Aorta (tissue), 5 donors: Measurements from ENCODE around the gene GMDS. TPM values are rescaled to one million over a fixed set of nuclear protein-coding genes. Genes with fewer than 3 reads are reported as not detected.

Experiments
- ATAC-seq: fragments of 200-7000 bp; cut with Tn5 transposase; one replicate; pipeline ENCODE4 v1.9.1; 2022; ENCODE audit warnings: moderate library complexity; ENCODE audit not compliant: low FRiP score
- DNase-seq, 2 donors: peaks; one replicate each; pipeline ENCODE4 v3.0.0-alpha.2; 2020
- H3K27ac ChIP-seq, 2 donors: one replicate each; pipeline ENCODE4 v1.5.1; 2013; ENCODE audit warnings: low read length in 2 of 2, mild to moderate bottlenecking in 2 of 2, moderate library complexity in 2 of 2, control low read depth in 1 of 2, inconsistent platforms in 1 of 2, low read depth in 1 of 2
- H3K27me3 ChIP-seq, 2 donors: one replicate each; pipeline ENCODE4 v1.6.1; 2013; ENCODE audit warnings: control low read depth in 1 of 2, low read length in 1 of 2, mild to moderate bottlenecking in 1 of 2, moderate library complexity in 1 of 2; ENCODE audit not compliant: insufficient read depth in 2 of 2, control insufficient read depth in 1 of 2
- H3K36me3 ChIP-seq, 2 donors: one replicate each; pipeline ENCODE4 v1.6.1; 2013; ENCODE audit warnings: control low read depth in 1 of 2, low read length in 1 of 2, mild to moderate bottlenecking in 1 of 2; ENCODE audit not compliant: insufficient read depth in 2 of 2, control insufficient read depth in 1 of 2
- H3K4me1 ChIP-seq, 2 donors: one replicate each; pipeline ENCODE4 v1.6.1; 2013; ENCODE audit warnings: low read length in 2 of 2, control low read depth in 1 of 2, mild to moderate bottlenecking in 1 of 2, moderate library complexity in 1 of 2; ENCODE audit not compliant: insufficient read depth in 2 of 2, control insufficient read depth in 1 of 2
- H3K4me3 ChIP-seq, 2 donors: one replicate each; pipeline ENCODE4 v1.5.1; 2013; ENCODE audit warnings: low read length in 2 of 2, control low read depth in 1 of 2, mild to moderate bottlenecking in 1 of 2
- H3K9me3 ChIP-seq: one replicate; pipeline ENCODE4 v1.6.1; 2013; ENCODE audit warnings: mild to moderate bottlenecking, low read length; ENCODE audit not compliant: control insufficient read depth
- WGBS, 2 donors: extraction: QIAGEN DNeasy Blood & Tissue Kit; methylation state at CpG; one replicate each; pipeline ENCODE4 v1.1.7; 2013; 5-methylcytosine and 5-hydroxymethylcytosine counted together
- intact Hi-C, 2 donors: fragments of 100-400 bp; cut with DNase I; formaldehyde crosslinking; loops; one replicate each; pipeline versions ENCODE4 v1.14.2 to v1.15.0; 2022
- polyA plus RNA-seq, 2 donors: library from polyadenylated mRNA; stranded (reverse); fragments of 200-250 nt; gene quantifications; one replicate each; pipeline ENCODE4 v1.2.3, GENCODE V29; 2013
- total RNA-seq, 2 donors: library from RNA; stranded (reverse); fragmentation: NEBNext Ultra II Directional; extraction: Animal tissue kit (Norgen Biotek cat#: 25700); gene quantifications; one replicate each; pipeline ENCODE4 v1.2.1, GENCODE V29; 2021
- donor health status: healthy with polysubstance abuse.
- donor health status: Bipolar disorder and iron deficiency.
- donor health status: DM: no; HTN: no; CAD: no.
- donor health status: DM: no; HTN: no; CAD: no.
- donor health status: DM: yes; HTN: yes; CAD: no.

GMDS gene
- total and polyA plus RNA-seq, 4 donors = 66.1 to 138 (median 84.9) TPM

GRCh38 chr6:1858196-1858595 is 387.2 kb downstream of the GMDS start:
- H3K4me3 ChIP-seq = no peak overlapping the region
- no peaks in the 10 kb centered on the region for H3K27me3 ChIP-seq
- no peaks in the 10 kb centered on the region for H3K9me3 ChIP-seq
- H3K36me3 ChIP-seq = no peaks in the 10 kb centered on the region
- no peak overlapping the region for H3K27ac ChIP-seq
- WGBS, 2 donors = 5% methylated on average over 4 of the region's 4 CpGs
- H3K4me1 ChIP-seq = peaks cover 5 to 10% of the 10 kb centered on the region in 2 donors
- intact Hi-C loops = no loop called here
- DNase-seq = no peak
- no peak for ATAC-seq

- no peak for DNase-seq
- peak; percentile 38 for ATAC-seq
- Histone ChIP-seq H3K27ac (no peak overlapping the region), H3K9me3 (no peaks in the 10 kb centered on the region), H3K27me3 (no peaks in the 10 kb centered on the region), H3K36me3 (no peaks in the 10 kb centered on the region), H3K4me3 (no peak overlapping the region), H3K4me1 (peaks cover 5 to 8% of the 10 kb centered on the region in 2 donors)
- WGBS, 2 donors = 66 to 72% methylated on average over 3 of the region's 3 CpGs
- intact Hi-C loops = no loop called here
Measured at GRCh38 chr6:1856381-1856780, 389.0 kb downstream of the GMDS start.

DNA sequence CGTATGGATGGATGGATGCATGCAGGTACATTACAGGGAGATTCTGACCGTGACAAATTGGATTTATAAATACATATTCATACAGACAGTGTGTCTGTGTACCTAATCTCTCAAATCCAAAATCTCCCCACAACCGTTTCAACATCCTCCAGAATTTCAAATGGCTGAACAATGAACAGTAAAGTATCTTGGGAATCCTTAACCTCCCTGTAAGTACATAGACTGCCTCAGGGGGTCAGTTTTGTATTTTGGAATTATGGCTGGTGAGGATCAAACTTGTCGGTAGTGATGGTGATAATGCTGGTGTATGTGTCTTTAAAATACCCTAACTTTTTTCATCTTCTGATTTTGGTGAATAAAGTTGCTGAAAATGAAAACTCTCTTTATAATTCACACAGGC is 389.5 kb downstream of the GMDS start:
- Histone ChIP-seq H3K9me3 (no peaks in the 10 kb centered on the region), H3K27me3 (no peaks in the 10 kb centered on the region), H3K27ac (no peak overlapping the region), H3K4me3 (no peak overlapping the region), H3K4me1 (peaks cover 5% of the 10 kb centered on the region in 2 donors), H3K36me3 (no peaks in the 10 kb centered on the region)
- intact Hi-C loops = no loop called here
- 51 to 54% methylated on average over 4 of the region's 4 CpGs for whole genome bisulfite sequencing, 2 donors
- ATAC-seq = no peak
- no peak for DNase-seq

DNA sequence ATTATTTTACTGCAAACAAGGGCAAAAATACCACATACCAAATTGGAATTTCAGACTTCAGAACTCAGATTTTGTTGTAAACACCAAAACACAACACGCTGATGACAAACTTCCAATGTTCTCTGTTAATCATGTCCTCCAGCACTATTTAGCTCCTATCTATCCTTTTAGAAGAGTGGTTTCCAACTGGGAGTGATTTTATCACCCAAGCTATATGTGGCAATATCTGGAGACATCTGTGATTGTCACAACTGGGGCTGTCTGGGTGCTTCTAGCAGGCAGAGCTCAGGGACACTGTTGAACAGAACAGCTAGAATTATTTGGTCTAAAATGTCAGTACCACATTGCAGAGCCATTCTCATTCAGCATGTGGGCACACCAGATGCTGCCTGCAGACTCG is 391.1 kb downstream of the GMDS start:
- Histone ChIP-seq H3K4me1 (peaks cover 5% of the 10 kb centered on the region in 2 donors), H3K4me3 (no peak overlapping the region), H3K27me3 (no peaks in the 10 kb centered on the region), H3K27ac (no peak overlapping the region), H3K36me3 (no peaks in the 10 kb centered on the region), H3K9me3 (no peaks in the 10 kb centered on the region)
- DNase-seq (no peak), ATAC-seq (no peak)
- WGBS, 2 donors = 95 to 99% methylated on average over 2 of the region's 2 CpGs
- intact Hi-C loops = no loop called here

DNA sequence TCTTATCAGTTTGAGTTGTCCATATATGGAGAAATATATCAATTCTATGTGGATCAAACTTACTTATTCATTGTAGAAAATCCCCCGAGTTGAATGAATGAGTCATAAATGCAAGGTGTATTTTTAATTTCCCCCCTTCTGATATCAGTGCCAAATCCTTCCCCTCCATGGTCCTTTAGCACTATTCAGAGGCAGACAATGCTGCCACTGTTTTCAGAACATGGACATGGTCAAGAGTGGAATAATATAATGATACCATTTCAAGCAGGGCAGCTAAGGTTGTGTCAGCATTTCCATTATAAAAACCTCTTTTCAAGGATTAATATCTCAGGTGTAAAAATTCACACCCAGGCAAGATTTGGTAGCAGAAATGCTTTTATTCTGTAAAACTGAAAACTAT is 391.6 kb downstream of the GMDS start:
- Histone ChIP-seq H3K27me3 (no peaks in the 10 kb centered on the region), H3K4me3 (no peak overlapping the region), H3K9me3 (no peaks in the 10 kb centered on the region), H3K27ac (no peak overlapping the region), H3K4me1 (peaks cover 5% of the 10 kb centered on the region in 2 donors), H3K36me3 (no peaks in the 10 kb centered on the region)
- no peak for DNase-seq
- intact Hi-C loops = no loop called here
- WGBS, 2 donors = 70% methylated on average over 1 of the region's 1 CpG
- ATAC-seq = no peak

- intact Hi-C loops = no loop called here
- Histone ChIP-seq H3K27me3 (no peaks in the 10 kb centered on the region), H3K4me3 (no peak overlapping the region), H3K27ac (no peak overlapping the region), H3K9me3 (no peaks in the 10 kb centered on the region), H3K36me3 (no peaks in the 10 kb centered on the region), H3K4me1 (peaks cover 2% of the 10 kb centered on the region in 2 donors)
- no peak for DNase-seq
- no peak for ATAC-seq
- 85 to 88% methylated on average over 13 of the region's 13 CpGs for WGBS, 2 donors
Measured at GRCh38 chr6:1851681-1852456, 393.5 kb downstream of the GMDS start.

GRCh38 chr6:1850840-1851157 is 394.6 kb downstream of the GMDS start:
- Histone ChIP-seq H3K27ac (no peak overlapping the region), H3K36me3 (no peaks in the 10 kb centered on the region), H3K4me3 (no peak overlapping the region), H3K4me1 (peaks cover 0 to 2% of the 10 kb centered on the region in 2 donors), H3K27me3 (no peaks in the 10 kb centered on the region), H3K9me3 (no peaks in the 10 kb centered on the region)
- ATAC-seq (no peak), DNase-seq (no peak)
- WGBS, 2 donors = 81 to 82% methylated on average over 7 of the region's 7 CpGs
- intact Hi-C loops = no loop called here

GRCh38 chr6:1850121-1850839 is 395.1 kb downstream of the GMDS start:
- DNase-seq = no peak
- 73 to 76% methylated on average over 8 of the region's 8 CpGs for WGBS, 2 donors
- Histone ChIP-seq H3K36me3 (no peaks in the 10 kb centered on the region), H3K27ac (no peak overlapping the region), H3K9me3 (no peaks in the 10 kb centered on the region), H3K27me3 (no peaks in the 10 kb centered on the region), H3K4me1 (peaks cover 0 to 2% of the 10 kb centered on the region in 2 donors), H3K4me3 (no peak overlapping the region)
- intact Hi-C loops = no loop called here
- no peak for ATAC-seq

DNA sequence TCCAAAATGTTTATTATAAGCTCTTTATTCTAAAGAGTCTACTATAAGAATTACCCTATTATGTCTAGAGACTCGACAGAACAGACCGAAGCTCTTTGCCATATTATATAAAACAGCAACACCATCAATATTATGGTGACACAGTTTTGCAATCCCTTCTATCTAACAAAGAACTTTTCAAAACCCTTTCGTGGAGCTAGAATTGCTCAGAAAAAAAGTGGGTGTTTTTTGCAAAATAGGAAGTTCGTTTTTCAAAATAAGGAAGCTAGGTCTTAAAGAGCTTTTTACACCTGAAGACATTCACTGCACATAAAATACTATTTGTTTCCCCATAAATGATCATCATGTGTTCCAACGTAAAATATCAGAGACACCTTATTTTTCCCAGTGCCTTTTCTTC is 395.7 kb downstream of the GMDS start:
- no peaks in the 10 kb centered on the region for H3K27me3 ChIP-seq
- intact Hi-C loops = no loop called here
- 65 to 72% methylated on average over 5 of the region's 5 CpGs for WGBS, 2 donors
- H3K36me3 ChIP-seq = no peaks in the 10 kb centered on the region
- ATAC-seq = no peak
- no peak for DNase-seq
- H3K9me3 ChIP-seq = no peaks in the 10 kb centered on the region
- no peak overlapping the region for H3K27ac ChIP-seq
- H3K4me1 ChIP-seq = no peaks in the 10 kb centered on the region
- H3K4me3 ChIP-seq = no peak overlapping the region
